GM19397 (cell line): ENCODE results near the gene B3GNT9.

Experiments
- ATAC-seq: cut with Tn5 transposase; IDR thresholded peaks from one replicate; pipeline ENCODE4 v1.9.1; 2021; ENCODE audit warnings: mild to moderate bottlenecking, moderate library complexity; ENCODE audit not compliant: unreplicated experiment

The B3GNT9 gene

DNA sequence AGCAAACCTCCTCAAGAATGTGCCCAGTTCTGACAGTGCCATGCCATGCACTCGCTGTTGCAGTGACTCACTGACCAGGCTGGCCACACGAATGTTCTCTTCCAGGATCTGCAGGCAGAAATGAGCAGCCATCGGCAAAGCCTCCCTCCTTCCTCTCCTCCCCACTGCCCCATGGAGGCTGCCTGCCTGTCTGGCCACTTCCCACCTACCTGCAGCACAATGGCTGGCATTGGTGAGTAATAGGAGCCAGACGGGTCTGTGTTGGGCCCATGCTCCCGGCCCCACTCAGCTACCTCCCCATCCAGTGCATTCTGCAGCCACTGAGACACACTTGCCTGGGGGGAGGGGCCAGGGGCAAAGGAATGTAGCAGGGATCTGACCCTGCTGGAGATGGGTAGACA is 35.8 kb upstream of the B3GNT9 start:
- ATAC-seq = no peak

- no peak for ATAC-seq
Measured at GRCh38 chr16:67185651-67186134, 34.9 kb upstream of the B3GNT9 start.

GRCh38 chr16:67184995-67185650 is 34.3 kb upstream of the B3GNT9 start:
- ATAC-seq = no peak

DNA sequence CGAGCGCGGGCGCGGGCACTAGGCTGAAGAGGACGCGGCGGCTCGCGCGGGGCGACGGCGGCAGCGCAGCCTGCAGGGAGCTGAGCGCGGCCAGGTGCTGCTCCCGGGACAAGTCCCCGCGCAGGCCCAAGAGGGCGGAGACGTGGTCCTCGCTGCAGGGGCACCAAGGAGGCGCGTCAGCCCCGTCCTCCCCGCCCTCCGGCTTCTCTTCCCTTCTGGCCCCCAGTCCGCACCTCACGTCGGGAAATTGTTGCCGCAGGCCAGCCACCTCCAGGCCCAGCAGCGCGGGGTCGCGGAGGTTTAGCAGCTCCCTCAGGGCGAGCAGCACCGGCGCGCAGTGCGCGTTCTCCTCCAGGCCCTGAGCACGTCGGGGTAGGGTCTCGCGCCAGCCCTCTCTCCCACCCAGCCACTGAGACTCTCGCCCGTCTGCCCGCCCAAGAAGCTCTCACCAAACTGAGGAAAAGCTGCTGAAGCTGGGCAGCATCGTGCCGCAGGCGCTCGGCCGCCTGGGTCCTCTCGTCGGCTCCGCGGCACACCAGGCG is 33.7 kb upstream of the B3GNT9 start:
- ATAC-seq = peak; percentile 9

DNA sequence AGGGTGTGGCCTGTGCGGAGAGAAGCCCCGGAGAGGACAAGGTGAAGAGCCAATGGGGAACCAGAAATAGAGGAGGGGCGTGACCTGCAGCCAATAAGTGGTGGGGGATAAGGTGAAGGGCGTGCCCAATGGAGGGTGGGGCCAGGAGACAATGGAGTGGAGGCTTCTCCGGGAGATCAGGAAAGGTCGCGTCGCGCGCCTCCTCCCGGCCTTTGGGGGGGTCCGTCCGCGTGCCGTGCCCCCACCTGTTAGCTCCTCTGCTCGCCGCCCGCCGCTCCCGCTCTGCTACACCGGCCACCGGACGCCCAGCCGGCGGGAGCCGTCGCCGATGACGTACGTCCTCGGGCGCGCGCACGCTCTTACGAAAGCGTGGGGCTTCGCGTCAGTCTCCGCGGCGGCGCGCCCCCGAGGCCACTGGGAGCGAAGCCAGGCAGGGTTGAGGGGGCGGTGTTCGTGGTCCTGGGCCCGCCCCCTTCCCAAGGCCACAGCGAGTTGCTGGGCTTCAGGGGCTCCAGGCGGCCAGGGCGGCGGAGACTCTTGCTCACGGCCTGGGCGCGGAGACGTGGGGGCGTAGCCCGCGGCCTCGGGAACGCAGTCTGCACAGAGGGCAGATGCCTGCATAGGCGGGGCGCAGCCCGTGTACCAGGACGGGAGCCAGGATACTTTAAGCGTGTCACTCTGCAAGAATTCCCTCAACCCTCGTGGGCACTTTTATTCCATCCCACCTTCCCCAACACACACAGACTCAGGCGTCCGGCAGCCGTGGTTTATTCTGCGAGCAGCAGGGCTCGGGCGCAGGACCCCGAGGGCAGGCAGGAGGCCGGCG is 33.0 kb upstream of the B3GNT9 start, which contains the start of gene MATCAP1:
TSS of gene MATCAP1 (minus strand) at position 337 of the 826 bp plus-strand sequence. CDS start 3,353 bp downstream, outside the sequence.
- ATAC-seq = peak; percentile 80

- no peak for ATAC-seq
Measured at GRCh38 chr16:67183284-67183626, 32.5 kb upstream of the B3GNT9 start.

DNA sequence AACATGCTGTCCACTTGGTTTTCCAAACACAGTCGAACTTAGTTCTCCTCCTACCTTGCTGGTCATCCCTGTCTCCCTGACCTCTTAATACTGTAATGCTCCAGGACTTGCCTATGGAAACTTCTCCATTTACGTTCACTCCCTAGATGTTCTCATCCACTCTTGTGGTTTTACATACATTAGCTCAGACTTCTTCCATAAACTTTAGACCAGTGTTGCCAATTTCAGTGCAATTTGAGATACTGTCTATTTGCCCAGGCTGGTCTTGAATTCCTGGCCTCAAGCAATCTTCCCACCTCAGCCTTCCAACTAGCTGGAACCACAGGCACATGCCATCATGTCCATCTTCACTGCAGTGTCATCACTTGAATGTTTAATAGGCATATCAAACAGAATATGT is 31.5 kb upstream of the B3GNT9 start:
- no peak for ATAC-seq

DNA sequence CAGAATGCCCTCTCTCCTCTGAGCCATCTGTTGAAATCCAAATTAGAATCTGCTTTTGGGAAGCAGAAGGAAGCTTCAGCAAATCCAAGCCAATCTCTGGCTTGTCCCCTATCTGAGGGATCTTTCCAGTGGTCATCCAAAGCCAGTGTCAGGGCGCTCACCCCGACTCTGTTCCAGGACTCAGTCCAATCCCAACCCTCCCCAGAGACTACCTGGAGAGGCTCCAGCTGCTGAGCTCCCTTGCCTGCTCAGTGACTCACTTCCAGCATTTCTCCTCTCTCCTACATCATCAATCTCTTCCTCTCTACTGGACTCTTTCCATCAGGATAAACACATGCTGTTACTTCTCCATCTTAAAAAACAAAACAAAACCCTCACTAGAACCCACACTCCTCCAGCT is 30.5 kb upstream of the B3GNT9 start:
- no peak for ATAC-seq

DNA sequence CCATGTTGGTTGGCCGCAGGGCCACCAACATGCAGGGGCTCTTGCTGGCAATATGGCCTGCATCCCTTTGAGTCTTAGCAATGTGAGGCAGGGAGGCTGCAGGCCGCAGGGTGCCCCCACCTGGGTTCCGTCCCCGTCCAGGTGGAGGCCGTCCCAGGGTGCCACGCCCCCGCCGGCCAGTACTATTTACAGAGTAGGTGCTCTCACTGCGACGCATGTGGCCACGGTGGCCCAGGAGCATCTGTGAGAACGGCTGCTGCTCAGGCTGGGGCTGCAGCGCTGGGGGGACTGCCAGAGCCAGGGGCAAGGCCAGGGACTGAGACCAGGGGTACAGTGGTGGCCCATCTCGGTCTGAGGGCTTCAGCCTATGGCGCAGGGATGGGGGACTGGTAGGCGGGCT is 29.4 kb upstream of the B3GNT9 start:
- no peak for ATAC-seq

DNA sequence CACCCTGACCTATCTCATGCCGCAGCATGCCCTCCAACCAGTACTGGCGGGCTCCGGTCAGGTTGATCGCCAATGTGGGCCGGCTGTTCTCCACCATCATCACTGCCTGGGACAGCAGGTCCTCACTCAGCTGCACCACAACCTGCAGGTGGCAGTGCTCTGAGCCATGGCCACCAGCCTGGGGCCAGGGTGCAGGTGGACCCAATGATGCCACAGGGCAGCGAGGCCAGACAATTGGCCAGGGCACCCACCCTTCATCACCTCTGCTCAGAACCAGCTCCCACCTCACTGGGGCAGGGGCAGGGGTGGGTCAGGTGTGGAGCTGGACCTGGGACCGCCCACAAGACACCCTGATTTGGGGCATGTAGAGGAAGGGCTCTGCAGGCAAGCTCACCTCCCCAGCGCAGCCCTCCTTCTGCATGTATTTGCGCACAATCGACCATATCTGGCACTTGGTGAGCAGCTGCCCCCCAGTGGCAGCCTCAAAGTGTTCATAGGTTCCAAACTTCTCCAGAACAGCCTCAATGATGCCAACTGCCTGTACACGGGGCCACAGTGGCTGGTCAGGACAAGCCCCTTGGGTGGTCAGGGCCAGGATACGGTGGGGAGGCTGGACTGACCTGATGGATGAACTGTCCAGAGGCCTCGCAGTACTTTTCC is 28.8 kb upstream of the B3GNT9 start:
- ATAC-seq = no peak

- ATAC-seq = no peak
Measured at GRCh38 chr16:67177743-67178699, 27.2 kb upstream of the B3GNT9 start.

DNA sequence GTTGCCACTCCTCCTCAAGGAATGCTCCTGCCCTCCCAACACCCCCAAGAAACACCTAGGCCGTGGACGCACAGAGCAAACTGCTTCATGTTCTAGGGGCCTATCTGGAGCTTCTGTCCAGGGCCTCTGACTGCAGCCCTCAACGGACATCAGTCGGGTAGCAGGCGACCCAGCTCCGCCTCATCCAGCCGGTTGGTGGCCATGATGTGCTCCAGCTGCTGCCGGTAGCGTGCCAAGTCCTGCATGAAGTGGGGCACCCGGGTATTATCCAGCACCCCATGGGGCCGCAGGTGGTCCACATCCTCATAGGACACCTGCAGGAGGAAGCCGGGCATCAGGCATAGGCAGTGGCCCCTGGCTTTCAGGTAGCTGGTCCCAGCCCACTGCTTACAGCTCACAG is 25.9 kb upstream of the B3GNT9 start:
- no peak for ATAC-seq

- no peak for ATAC-seq
Measured at GRCh38 chr16:67174706-67175231, 24.0 kb upstream of the B3GNT9 start.

DNA sequence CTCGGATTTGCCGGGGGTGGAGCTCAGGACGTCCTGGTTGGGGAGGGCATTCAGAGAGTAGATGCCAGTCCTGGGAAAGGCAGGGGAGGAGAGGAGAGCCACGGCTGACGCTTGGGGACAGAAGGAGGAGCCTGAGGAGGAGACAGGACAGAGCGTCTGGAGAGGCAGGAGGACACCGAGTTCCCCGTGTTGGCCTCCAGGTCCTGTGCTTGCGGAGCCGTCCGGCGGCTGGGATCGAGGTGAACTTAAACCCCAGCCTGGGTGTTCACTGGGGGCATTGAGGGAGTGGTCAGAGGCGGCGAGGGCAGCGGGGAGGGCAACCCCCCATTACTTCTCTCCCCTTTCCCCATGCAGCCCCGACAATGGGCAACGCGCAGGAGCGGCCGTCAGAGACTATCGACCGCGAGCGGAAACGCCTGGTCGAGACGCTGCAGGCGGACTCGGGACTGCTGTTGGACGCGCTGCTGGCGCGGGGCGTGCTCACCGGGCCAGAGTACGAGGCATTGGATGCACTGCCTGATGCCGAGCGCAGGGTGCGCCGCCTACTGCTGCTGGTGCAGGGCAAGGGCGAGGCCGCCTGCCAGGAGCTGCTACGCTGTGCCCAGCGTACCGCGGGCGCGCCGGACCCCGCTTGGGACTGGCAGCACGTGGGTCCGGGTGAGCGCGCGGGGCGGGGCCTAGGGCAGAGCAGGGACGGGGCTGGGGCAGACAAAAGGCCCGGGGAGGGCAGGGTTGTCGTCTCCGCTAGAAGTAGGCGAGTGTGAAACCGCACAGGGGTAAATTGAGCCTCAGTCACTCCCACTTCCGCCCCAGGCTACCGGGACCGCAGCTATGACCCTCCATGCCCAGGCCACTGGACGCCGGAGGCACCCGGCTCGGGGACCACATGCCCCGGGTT is 23.3 kb upstream of the B3GNT9 start:
- peak; percentile 31 for ATAC-seq

DNA sequence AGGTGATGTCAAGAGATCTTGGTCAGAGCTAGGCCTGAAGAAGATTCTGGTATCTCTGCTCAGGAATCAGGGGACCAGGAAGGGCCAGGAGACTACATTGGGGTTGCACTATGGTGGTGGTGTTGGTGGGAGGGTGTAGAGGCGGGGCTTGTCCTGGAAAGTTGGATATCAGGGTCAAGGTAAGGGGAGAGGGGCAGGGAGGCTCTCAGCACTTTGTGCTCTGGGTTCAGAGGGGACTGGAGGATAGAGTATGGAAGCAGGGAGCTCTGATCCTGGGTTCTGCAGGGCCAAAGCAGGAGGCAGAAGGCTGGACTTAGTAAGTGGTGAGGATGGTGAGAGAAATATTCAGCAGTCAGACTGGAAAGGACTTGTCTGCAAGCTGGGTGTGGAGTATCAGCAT is 22.5 kb upstream of the B3GNT9 start:
- ATAC-seq = no peak

DNA sequence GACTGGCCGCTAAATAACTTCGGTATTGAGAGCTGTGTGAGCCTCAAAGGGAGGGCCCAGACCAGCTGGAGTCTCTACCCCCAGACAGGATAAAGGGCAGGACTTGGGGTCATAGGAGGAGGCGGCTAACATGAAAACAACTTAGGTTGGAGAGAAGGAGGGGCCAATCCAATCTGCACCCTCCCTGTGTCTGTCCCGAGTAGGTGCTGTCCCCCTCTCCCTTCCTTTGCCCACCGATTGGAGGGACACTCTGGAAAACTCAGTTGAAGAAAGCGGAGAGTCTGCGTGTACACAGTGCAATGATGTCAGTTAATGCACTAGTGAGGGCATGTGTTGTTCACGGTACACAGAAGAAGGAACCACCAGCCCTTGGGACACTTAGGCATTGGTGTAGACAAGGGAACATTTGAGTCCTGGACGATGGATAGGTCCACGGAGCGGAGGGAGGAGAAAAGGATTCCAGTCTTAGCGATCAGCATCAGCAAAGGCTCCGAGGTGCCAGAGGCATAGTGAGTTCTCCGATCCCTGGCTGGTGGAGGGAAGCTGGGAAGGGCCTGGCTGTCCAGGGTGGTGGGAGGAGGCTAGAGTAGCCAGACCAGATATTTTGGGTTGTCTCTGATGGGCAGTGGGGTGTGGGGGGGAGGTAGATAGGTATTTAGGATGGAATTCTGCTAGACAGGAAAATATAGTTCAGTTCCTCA is 20.3 kb upstream of the B3GNT9 start:
- ATAC-seq = no peak

GRCh38 chr16:67170168-67170948 is 19.6 kb upstream of the B3GNT9 start, which contains the start of gene NOL3:
NOL3 (plus strand) TSS chr16:67170538.
- peak; percentile 48 for ATAC-seq
